Fibroblast of villous mesenchyme (primary cell): ENCODE measurements around the gene CDH23. TPM values are rescaled to one million over a fixed set of nuclear protein-coding genes. Genes with fewer than 3 reads are reported as not detected.

Source experiments
- DNase-seq: peaks from one replicate; pipeline ENCODE4 v3.0.0-alpha.2; 2010; ENCODE audit warnings: low read depth
- H3K4me3 ChIP-seq: 2 replicates; pipeline ENCODE4 v1.5.1; 2011; ENCODE audit warnings: low read depth, mild to moderate bottlenecking, low read length
- CTCF ChIP-seq: IDR thresholded peaks from 2 replicates; pipeline ENCODE4 v1.5.1; 2012; ENCODE audit warnings: low read depth, mild to moderate bottlenecking, low read length; ENCODE audit not compliant: insufficient read depth
- total RNA-seq: library from RNA; depleted of rRNA; stranded (reverse); fragments of >200 nt; gene quantifications from 2 replicates; pipeline ENCODE4 v1.2.3, GENCODE V29; 2012

Gene CDH23
- total RNA-seq, 1 donor: under 0.01 TPM

GRCh38 chr10:71605263-71605962 is 208.7 kb downstream of the CDH23 start:
- H3K4me3 ChIP-seq: no peak overlapping the region
- TF ChIP-seq CTCF: no peak
- no peak for DNase-seq

GRCh38 chr10:71606257-71607081 is 209.7 kb downstream of the CDH23 start:
- no peak overlapping the region for H3K4me3 ChIP-seq
- no peak for TF ChIP-seq CTCF
- no peak for DNase-seq

GRCh38 chr10:71607082-71607443 is 210.3 kb downstream of the CDH23 start:
- no peak for DNase-seq
- no peak overlapping the region for H3K4me3 ChIP-seq
- no peak for TF ChIP-seq CTCF

GRCh38 chr10:71608819-71609768 is 212.4 kb downstream of the CDH23 start:
- DNase-seq: peak; percentile 64
- peak; percentile 86 for TF ChIP-seq CTCF
- H3K4me3 ChIP-seq: no peak overlapping the region

GRCh38 chr10:71610651-71611050 is 213.9 kb downstream of the CDH23 start:
- DNase-seq: no peak
- no peak for TF ChIP-seq CTCF

GRCh38 chr10:71611131-71611530 is 214.4 kb downstream of the CDH23 start:
- TF ChIP-seq CTCF: no peak
- no peak for DNase-seq
- H3K4me3 ChIP-seq: no peak overlapping the region

More at GRCh38 chr10:71610651-71611050, 213.9 kb downstream of the CDH23 start:
- H3K4me3 ChIP-seq: no peak overlapping the region
